Measurements from ENCODE around the gene TEX22.

Gene TEX22

DNA sequence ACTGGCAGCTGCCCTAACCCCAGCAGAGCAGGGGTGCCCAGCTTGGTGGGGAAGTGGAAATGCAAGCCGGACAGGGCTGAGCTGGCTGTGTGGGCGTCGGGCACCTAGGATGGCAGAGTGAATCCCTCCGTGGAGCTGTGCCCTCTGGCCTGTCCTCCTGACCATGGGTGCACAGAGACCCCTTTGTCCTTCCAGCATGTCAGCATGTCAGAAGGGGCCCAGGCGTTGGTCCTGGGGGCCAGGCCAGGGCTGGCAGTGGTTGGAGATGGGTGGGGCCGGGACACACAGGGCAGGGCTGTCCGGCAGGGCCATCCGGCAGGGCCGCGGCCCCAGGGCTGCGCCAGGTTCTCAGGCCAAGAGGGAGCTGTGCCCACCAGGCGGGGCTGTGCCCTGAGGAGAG, 8.8 kb upstream of the TEX22 start:
- TF ChIP-seq, protein P1, sequence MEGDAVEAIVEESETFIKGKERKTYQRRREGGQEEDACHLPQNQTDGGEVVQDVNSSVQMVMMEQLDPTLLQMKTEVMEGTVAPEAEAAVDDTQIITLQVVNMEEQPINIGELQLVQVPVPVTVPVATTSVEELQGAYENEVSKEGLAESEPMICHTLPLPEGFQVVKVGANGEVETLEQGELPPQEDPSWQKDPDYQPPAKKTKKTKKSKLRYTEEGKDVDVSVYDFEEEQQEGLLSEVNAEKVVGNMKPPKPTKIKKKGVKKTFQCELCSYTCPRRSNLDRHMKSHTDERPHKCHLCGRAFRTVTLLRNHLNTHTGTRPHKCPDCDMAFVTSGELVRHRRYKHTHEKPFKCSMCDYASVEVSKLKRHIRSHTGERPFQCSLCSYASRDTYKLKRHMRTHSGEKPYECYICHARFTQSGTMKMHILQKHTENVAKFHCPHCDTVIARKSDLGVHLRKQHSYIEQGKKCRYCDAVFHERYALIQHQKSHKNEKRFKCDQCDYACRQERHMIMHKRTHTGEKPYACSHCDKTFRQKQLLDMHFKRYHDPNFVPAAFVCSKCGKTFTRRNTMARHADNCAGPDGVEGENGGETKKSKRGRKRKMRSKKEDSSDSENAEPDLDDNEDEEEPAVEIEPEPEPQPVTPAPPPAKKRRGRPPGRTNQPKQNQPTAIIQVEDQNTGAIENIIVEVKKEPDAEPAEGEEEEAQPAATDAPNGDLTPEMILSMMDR (IDR thresholded peaks at IDR 0.05; ENCODE audit: low read length) = no peak
- no peak for TF ChIP-seq EZH2 (optimal IDR thresholded peaks at IDR 0.05; ENCODE audit: low read depth, low read length)
- no peak for TF ChIP-seq EZH2phosphoT487 (IDR thresholded peaks at IDR 0.05; ENCODE audit: low read length)
- no peaks in the 10 kb centered on the region for H3F3A ChIP-seq (ENCODE audit: insufficient read depth, low read length)
- H3K27me3 ChIP-seq (replicated peaks; ENCODE audit: insufficient read depth, low read length) = no peaks in the 10 kb centered on the region
- no peaks in the 10 kb centered on the region for H4K20me1 ChIP-seq (ENCODE audit: insufficient read depth, low read length)
- H3K4me3 ChIP-seq (ENCODE audit: low read length) = no peak overlapping the region
- no peak for DNase-seq
- H3K9ac ChIP-seq (ENCODE audit: low read length) = no peak overlapping the region
- H3K4me1 ChIP-seq (ENCODE audit: low read length) = no peaks in the 10 kb centered on the region
- H3K79me2 ChIP-seq (ENCODE audit: low read length) = no peaks in the 10 kb centered on the region
- no peak overlapping the region for H3K4me2 ChIP-seq (ENCODE audit: low read depth, low read length)
- no peak overlapping the region for H3K27ac ChIP-seq (ENCODE audit: low read length)
- H2AFZ ChIP-seq (ENCODE audit: low read length) = no peak overlapping the region
- H3K36me3 ChIP-seq (replicated peaks; ENCODE audit: insufficient read depth, low read length) = no peaks in the 10 kb centered on the region
- H3K9me2 ChIP-seq (replicated peaks; ENCODE audit: insufficient read depth, low read length) = no peaks in the 10 kb centered on the region
- H3K9me3 ChIP-seq (replicated peaks; ENCODE audit: insufficient read depth, low read length) = no peaks in the 10 kb centered on the region

DNA sequence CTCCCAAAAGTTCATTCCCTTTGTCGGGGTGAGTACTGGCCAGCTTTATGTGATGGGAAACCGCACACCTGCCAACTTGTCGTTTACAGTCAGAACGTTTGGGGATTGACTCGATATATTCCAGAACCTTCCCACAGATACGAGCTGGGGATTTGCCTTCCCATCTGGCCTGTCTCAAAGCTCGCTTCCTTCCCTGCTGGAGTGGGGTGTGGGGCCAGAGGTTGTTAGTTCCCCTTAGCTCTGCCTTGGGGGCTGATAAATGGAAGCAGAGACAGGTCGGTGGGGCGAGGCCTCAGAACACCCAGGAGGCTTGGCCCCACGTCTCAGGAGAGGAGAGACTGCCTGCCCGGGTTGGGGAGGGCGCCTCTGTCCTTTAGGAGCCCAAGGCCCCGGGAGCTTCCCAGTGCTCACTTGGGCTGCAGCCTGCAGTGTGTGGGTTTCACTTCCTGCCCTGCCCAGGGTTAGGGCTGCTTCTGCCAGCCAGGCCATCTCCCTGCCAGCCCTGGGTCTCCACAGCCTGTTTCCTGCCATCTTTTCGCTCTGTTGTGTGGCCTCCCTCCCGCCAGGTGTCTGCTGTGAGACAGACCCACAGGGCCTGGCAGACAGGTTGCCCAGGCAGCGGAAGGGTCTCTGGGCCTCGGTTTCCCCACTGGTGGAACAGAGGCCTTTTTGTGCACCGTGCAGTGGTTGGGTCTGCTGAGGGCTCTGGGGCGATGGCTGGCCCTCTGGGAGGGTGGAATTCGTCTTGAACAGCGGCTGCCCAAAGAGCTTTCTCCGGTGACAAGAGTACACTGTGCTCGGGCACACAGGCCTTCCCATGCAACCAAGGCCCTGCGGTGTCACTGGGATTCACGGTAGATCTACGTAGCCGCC, 8.1 kb upstream of the TEX22 start:
- DNase-seq = peak; percentile 9
- Histone ChIP-seq H3K4me1 (ENCODE audit: low read length) (no peaks in the 10 kb centered on the region), H3K9me3 (replicated peaks; ENCODE audit: insufficient read depth, low read length) (no peaks in the 10 kb centered on the region), H3K27me3 (replicated peaks; ENCODE audit: insufficient read depth, low read length) (no peaks in the 10 kb centered on the region), H3K36me3 (replicated peaks; ENCODE audit: insufficient read depth, low read length) (no peaks in the 10 kb centered on the region), H3K9ac (ENCODE audit: low read length) (no peak overlapping the region), H4K20me1 (ENCODE audit: insufficient read depth, low read length) (no peaks in the 10 kb centered on the region), H3K9me2 (replicated peaks; ENCODE audit: insufficient read depth, low read length) (no peaks in the 10 kb centered on the region), H2AFZ (ENCODE audit: low read length) (no peak overlapping the region), H3K4me3 (ENCODE audit: low read length) (no peak overlapping the region), H3K79me2 (ENCODE audit: low read length) (no peaks in the 10 kb centered on the region), H3F3A (ENCODE audit: insufficient read depth, low read length) (no peaks in the 10 kb centered on the region), H3K4me2 (ENCODE audit: low read depth, low read length) (no peak overlapping the region), H3K27ac (ENCODE audit: low read length) (no peak overlapping the region)
- no peak for TF ChIP-seq EZH2 (optimal IDR thresholded peaks at IDR 0.05; ENCODE audit: low read depth, low read length)
- TF ChIP-seq, protein P1 (IDR thresholded peaks at IDR 0.05; ENCODE audit: low read length) = no peak

DNA sequence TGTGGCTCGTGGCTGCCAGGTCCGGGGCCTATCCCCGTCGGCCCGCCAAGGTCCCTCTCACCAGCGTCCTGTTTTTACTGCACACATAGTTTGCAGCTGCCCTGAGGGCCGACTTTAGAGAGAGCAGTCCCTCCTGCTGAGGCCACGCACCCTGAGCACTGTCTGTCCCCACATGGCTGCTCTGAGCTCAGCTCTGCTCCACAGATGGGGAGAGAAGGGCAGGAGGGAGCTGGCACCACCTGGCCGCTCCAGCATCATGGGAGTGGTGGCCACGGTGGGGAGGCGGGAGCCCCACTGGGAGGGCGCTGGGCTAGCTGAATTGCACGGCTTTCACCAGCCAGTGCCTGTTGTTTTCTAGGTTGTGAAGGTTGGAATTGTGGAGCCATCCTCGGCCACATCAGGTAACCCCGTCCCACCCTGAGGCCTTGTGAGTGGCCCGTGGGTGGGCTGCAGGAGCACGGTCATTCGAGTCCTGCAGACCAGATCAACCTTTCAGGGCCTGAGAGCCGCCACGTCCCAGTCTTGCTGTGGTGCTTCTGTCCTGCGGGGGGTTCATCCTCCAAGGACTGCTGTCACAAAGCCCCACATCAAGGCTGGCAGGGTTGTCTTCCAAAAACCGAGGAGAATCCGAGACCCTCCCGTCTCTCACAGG, 7.4 kb upstream of the TEX22 start:
- no peak overlapping the region for H3K9ac ChIP-seq (ENCODE audit: low read length)
- no peak for DNase-seq
- H3K9me2 ChIP-seq (replicated peaks; ENCODE audit: insufficient read depth, low read length) = no peaks in the 10 kb centered on the region
- no peaks in the 10 kb centered on the region for H3K36me3 ChIP-seq (replicated peaks; ENCODE audit: insufficient read depth, low read length)
- H4K20me1 ChIP-seq (ENCODE audit: insufficient read depth, low read length) = no peaks in the 10 kb centered on the region
- TF ChIP-seq, protein P1 (IDR thresholded peaks at IDR 0.05; ENCODE audit: low read length) = no peak
- no peak overlapping the region for H3K4me2 ChIP-seq (ENCODE audit: low read depth, low read length)
- H3K4me1 ChIP-seq (ENCODE audit: low read length) = no peaks in the 10 kb centered on the region
- H3K27me3 ChIP-seq (replicated peaks; ENCODE audit: insufficient read depth, low read length) = no peaks in the 10 kb centered on the region
- no peaks in the 10 kb centered on the region for H3K79me2 ChIP-seq (ENCODE audit: low read length)
- H2AFZ ChIP-seq (ENCODE audit: low read length) = no peak overlapping the region
- H3K27ac ChIP-seq (ENCODE audit: low read length) = no peak overlapping the region
- H3K9me3 ChIP-seq (replicated peaks; ENCODE audit: insufficient read depth, low read length) = no peaks in the 10 kb centered on the region
- no peak overlapping the region for H3K4me3 ChIP-seq (ENCODE audit: low read length)
- no peaks in the 10 kb centered on the region for H3F3A ChIP-seq (ENCODE audit: insufficient read depth, low read length)

Measured in MM.1S (cell line).